Measurements from ENCODE around the gene MBNL3. TPM values are rescaled to one million over a fixed set of nuclear protein-coding genes. Genes with fewer than 3 reads are reported as not detected.
"Not testable (repeated sequence)": the region's sequence is repeated elsewhere in the genome, so short reads cannot be mapped to it uniquely, and the experiment has no call there.

Gene MBNL3
- total RNA-seq, 1 donor = 27.4 TPM

GRCh38 chrX:132331000-132331399 is 157.8 kb downstream of the MBNL3 start:
- Histone ChIP-seq H3K27me3 (ENCODE audit: insufficient read depth, low read length) (no peaks in the 10 kb centered on the region), H3K4me1 (ENCODE audit: insufficient read depth, low read length) (no peaks in the 10 kb centered on the region), H3K4me3 (ENCODE audit: low read length) (no peak overlapping the region), H3K9me3 (ENCODE audit: low read depth, low read length) (no peaks in the 10 kb centered on the region)

DNA sequence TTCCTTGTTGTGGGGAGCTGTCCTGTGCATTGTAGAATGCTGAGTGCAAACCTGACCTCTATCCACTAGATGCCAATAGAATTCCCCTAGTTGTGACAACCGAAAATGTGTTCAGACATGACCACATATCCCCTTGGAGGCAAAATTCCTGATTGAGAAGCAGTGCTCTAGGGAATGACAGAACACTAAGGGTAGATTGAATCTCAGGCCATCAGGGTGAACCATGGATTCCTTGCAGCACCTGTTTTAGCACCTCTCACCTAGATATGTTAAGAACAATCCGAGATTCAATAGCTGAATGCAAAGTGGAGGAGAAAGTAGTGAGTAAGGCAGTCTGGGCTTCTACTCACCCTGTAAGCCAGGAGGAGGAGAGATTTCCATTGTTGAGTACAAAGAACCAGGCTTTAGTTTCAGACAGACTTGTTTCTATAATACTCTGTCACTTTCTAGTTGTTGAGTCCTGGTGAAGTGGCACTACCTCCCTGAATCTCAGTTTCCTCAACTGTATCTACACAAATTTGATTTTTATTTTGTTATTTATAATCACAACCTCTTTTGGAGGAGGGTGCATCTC is 158.6 kb downstream of the MBNL3 start:
- Histone ChIP-seq H3K4me3 (ENCODE audit: low read length) (no peak overlapping the region), H3K27me3 (ENCODE audit: insufficient read depth, low read length) (no peaks in the 10 kb centered on the region), H3K4me1 (ENCODE audit: insufficient read depth, low read length) (no peaks in the 10 kb centered on the region), H3K9me3 (ENCODE audit: low read depth, low read length) (no peaks in the 10 kb centered on the region)

DNA sequence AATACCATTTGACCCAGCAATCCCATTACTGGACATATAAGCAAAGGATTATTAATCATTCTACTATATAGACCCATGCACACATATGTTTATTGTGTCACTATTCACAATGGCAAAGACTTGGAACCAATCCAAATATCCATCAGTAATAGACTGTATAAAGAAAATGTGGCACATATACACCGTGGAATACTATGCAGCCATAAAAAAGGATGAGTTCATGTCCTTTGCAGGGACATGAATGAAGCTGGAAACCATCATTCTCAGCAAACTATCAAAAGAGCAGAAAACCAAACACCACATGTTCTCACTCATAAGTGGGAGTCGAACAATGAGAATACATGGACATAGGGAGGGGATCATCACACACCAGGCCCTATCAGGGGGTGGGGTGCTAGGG is 161.9 kb downstream of the MBNL3 start:
- not testable (repeated sequence) for H3K4me3 ChIP-seq (ENCODE audit: low read length); H3K4me1 ChIP-seq (ENCODE audit: insufficient read depth, low read length); H3K27me3 ChIP-seq (ENCODE audit: insufficient read depth, low read length); H3K9me3 ChIP-seq (ENCODE audit: low read depth, low read length)
